ENCODE data around the gene PLCXD1. TPM values are rescaled to one million over a fixed set of nuclear protein-coding genes. Genes with fewer than 3 reads are reported as not detected.

The PLCXD1 gene
- total and polyA plus RNA-seq, 2 experiments from 2014 or later = 48.7 to 112 TPM

DNA sequence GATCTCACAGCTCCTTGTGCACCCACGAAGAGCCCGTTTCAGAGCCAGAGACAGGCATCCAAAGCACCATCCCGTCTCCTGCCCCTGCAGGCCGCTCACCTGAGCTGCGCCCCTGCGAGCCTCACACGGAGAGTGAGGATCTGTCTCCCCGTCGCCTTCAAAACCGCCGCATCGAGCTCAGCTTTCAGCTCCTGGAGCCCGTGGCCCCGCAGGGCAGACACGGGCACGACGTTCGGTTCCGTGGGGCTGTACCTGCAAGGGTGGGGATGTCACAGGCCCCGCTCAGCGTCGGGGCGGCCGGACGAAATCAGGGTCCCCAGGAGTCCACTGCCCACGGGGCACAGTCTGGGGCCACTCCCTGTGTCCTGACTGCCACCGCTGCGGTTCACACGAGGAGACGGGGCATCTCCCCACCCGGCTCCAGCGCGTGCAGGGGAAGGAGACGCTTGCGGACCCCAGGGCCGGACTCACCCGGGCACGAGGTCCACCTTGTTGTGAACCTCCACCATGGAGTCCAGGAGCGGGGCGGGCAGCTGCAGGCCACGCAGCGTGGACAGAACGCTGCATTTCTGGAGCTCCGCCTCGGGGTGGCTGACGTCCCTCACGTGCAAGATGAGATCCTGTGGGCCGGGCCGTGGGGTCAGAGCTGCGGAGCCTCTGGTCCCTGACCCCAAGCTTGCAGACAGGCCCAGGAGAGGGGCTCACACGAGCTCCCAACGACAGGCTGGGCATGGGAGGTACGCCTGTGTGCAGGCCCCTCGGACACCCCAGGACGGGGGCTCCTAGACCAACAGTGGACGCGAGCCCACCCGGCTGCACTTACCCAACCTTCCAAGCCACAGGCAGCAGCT is 26.3 kb downstream of the PLCXD1 start:
- no peak overlapping the region for H3K4me3 Mint-ChIP-seq
- no peak; the same call in 2 of the 3 replicates for ATAC-seq
- Histone ChIP-seq H3K4me1 (ENCODE audit: insufficient read depth) (no peaks in the 10 kb centered on the region), H3F3A (replicated peaks; ENCODE audit: low read depth) (peaks cover 46% of the 10 kb centered on the region), H3K79me2 (replicated peaks; ENCODE audit: insufficient read depth) (0 out of 2 replicates have a peak, but pooled peaks cover 4% of the 10 kb centered on the region), H4K20me1 (replicated peaks; ENCODE audit: insufficient read depth) (peaks cover 13% of the 10 kb centered on the region), H3K9me2 (ENCODE audit: insufficient read depth) (no peaks in the 10 kb centered on the region), H3K27ac (ENCODE audit: low read depth) (no peak overlapping the region), H3K4me2 (no peak overlapping the region), H3K27me3 (ENCODE audit: insufficient read depth) (no peaks in the 10 kb centered on the region), H3K4me3 (no peak overlapping the region), H2AFZ (no peak overlapping the region), H3K36me3 (ENCODE audit: insufficient read depth) (peaks cover 24% of the 10 kb centered on the region)
- DNase-seq (ENCODE audit: low spot score) = peak; percentile 29
- TF ChIP-seq CTCF (conservative IDR thresholded peaks at IDR 0.05; ENCODE audit: low read depth in 2 of 2) = no peak
- TF ChIP-seq POLR2AphosphoS5 (IDR thresholded peaks at IDR 0.05; ENCODE audit: low read depth) = no peak
- peaks cover 24% of the 10 kb centered on the region for H3K27me3 Mint-ChIP-seq (ENCODE audit: insufficient read depth, low read depth, poor library complexity)
- no peak overlapping the region for H3K27ac Mint-ChIP-seq
- H3K9me3 Mint-ChIP-seq = peaks cover 2% of the 10 kb centered on the region; the same call in 1 of the 3 replicates
- peaks cover 86% of the 10 kb centered on the region for H3K36me3 Mint-ChIP-seq (ENCODE audit: low read depth)
- no peaks in the 10 kb centered on the region for H3K4me1 Mint-ChIP-seq

DNA sequence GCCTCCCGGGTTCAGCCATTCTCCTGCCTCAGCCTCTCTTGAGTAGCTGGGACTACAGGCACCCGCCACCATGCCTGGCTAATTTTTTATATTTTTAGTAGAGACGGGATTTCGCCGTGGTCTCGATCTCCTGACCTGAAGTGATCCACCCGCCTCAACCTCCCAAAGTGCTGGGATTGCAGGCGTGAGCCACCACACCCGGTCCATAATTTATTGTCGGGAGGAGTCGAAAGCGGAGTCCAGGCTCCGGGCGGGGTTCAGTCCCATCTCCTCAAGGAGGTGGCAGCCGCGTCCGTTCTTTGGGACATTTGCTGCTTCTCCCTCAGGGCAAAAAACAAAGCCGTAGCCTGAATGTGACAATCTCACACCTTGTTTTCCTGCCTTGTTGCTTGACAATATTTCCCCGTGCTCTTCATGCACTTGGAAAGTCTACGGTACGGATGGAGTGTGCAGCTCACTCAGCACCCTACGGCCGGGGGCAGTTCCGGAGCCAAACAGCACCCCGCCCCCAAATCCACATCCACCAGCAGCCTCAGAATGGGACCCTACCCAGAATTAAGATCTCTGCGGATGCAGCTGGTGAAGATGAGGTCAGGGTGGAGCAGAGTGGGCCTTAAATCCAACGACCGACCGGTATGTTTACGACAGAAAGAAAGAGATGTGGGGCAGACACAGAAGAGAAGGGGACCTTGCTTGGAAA is 27.8 kb downstream of the PLCXD1 start:
- TF ChIP-seq POLR2AphosphoS5 (IDR thresholded peaks at IDR 0.05; ENCODE audit: low read depth) (0 out of 2 replicates have a peak, but pooled peaks have one; percentile 21), ZNF114 (CRISPR knock-in tag; IDR thresholded peaks at IDR 0.05) (no peak)
- ATAC-seq (no peak), DNase-seq (ENCODE audit: low spot score) (no peak)
- no peak overlapping the region for H3K4me3 ChIP-seq
- peaks cover 24% of the 10 kb centered on the region for H3K36me3 ChIP-seq (ENCODE audit: insufficient read depth)
- no peaks in the 10 kb centered on the region for H3K4me1 ChIP-seq (ENCODE audit: insufficient read depth)
- H4K20me1 ChIP-seq (replicated peaks; ENCODE audit: insufficient read depth) = peaks cover 9% of the 10 kb centered on the region
- H3K4me3 Mint-ChIP-seq = no peak overlapping the region
- H3K27me3 Mint-ChIP-seq (ENCODE audit: insufficient read depth, low read depth, poor library complexity) = peaks cover 23% of the 10 kb centered on the region
- H3K36me3 Mint-ChIP-seq (ENCODE audit: low read depth) = peaks cover 84% of the 10 kb centered on the region
- 0 out of 2 replicates have a peak overlapping the region, but pooled peaks have one; percentile 50 for H3K27ac ChIP-seq (ENCODE audit: low read depth)
- no peaks in the 10 kb centered on the region for H3K9me2 ChIP-seq (ENCODE audit: insufficient read depth)
- H3K27ac Mint-ChIP-seq = no peak overlapping the region
- no peak overlapping the region for H3K4me2 ChIP-seq
- peaks cover 5% of the 10 kb centered on the region; the same call in 1 of the 3 replicates for H3K9me3 Mint-ChIP-seq
- no peaks in the 10 kb centered on the region for H3K27me3 ChIP-seq (ENCODE audit: insufficient read depth)
- no peak overlapping the region for H2AFZ ChIP-seq
- no peaks in the 10 kb centered on the region; the same call in 2 of the 3 replicates for H3K4me1 Mint-ChIP-seq
- H3F3A ChIP-seq (replicated peaks; ENCODE audit: low read depth) = peaks cover 38% of the 10 kb centered on the region
- H3K79me2 ChIP-seq (replicated peaks; ENCODE audit: insufficient read depth) = 0 out of 2 replicates have a peak, but pooled peaks cover 4% of the 10 kb centered on the region

- H3K27ac ChIP-seq (ENCODE audit: low read depth) = no peak overlapping the region
- H3K36me3 Mint-ChIP-seq (ENCODE audit: low read depth) = peaks cover 71% of the 10 kb centered on the region
- no peak for TF ChIP-seq EZH2phosphoT487 (IDR thresholded peaks at IDR 0.05; ENCODE audit: unreplicated experiment)
- TF ChIP-seq CREB1 (CRISPR knock-in tag; IDR thresholded peaks at IDR 0.05; ENCODE audit: low read depth) = no peak
- no peak for TF ChIP-seq JUNB (IDR thresholded peaks at IDR 0.05; ENCODE audit: unreplicated experiment)
- no peak for TF ChIP-seq STAT1 (IDR thresholded peaks at IDR 0.05; ENCODE audit: unreplicated experiment)
- TF ChIP-seq POLR2AphosphoS5 (IDR thresholded peaks at IDR 0.05; ENCODE audit: low read depth) = no peak
- no peak for TF ChIP-seq NANOG (IDR thresholded peaks at IDR 0.05; ENCODE audit: borderline replicate concordance)
- TF ChIP-seq, protein P1, sequence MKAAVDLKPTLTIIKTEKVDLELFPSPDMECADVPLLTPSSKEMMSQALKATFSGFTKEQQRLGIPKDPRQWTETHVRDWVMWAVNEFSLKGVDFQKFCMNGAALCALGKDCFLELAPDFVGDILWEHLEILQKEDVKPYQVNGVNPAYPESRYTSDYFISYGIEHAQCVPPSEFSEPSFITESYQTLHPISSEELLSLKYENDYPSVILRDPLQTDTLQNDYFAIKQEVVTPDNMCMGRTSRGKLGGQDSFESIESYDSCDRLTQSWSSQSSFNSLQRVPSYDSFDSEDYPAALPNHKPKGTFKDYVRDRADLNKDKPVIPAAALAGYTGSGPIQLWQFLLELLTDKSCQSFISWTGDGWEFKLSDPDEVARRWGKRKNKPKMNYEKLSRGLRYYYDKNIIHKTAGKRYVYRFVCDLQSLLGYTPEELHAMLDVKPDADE (IDR thresholded peaks at IDR 0.05) = no peak
- no peak for TF ChIP-seq EZH2 (IDR thresholded peaks at IDR 0.05; ENCODE audit: low read depth, unreplicated experiment)
- no peak for TF ChIP-seq ZNF114 (CRISPR knock-in tag; IDR thresholded peaks at IDR 0.05)
Observed at GRCh38 chrX:310621-311155, 29.5 kb downstream of the PLCXD1 start.

More at GRCh38 chrX:310621-311155, 29.5 kb downstream of the PLCXD1 start:
- H3K4me2 ChIP-seq = no peak overlapping the region
- H3K27me3 ChIP-seq (ENCODE audit: insufficient read depth) = no peaks in the 10 kb centered on the region
- Mint-ChIP-seq H3K27me3 (ENCODE audit: insufficient read depth, low read depth, poor library complexity) (peaks cover 19% of the 10 kb centered on the region), H3K27ac (no peak overlapping the region), H3K4me3 (no peak overlapping the region), H3K4me1 (no peaks in the 10 kb centered on the region; the same call in 2 of the 3 replicates), H3K9me3 (peaks cover 5% of the 10 kb centered on the region; the same call in 1 of the 3 replicates)
- DNase-seq (ENCODE audit: low spot score) (no peak), ATAC-seq (no peak)
- no peak overlapping the region for H3K4me3 ChIP-seq
- 0 out of 2 replicates have a peak, but pooled peaks cover 4% of the 10 kb centered on the region for H3K79me2 ChIP-seq (replicated peaks; ENCODE audit: insufficient read depth)
- no peaks in the 10 kb centered on the region for H3K9me2 ChIP-seq (ENCODE audit: insufficient read depth)
- peaks cover 9% of the 10 kb centered on the region for H4K20me1 ChIP-seq (replicated peaks; ENCODE audit: insufficient read depth)
- H2AFZ ChIP-seq = no peak overlapping the region
- peaks cover 24% of the 10 kb centered on the region for H3K36me3 ChIP-seq (ENCODE audit: insufficient read depth)
- no peaks in the 10 kb centered on the region for H3K4me1 ChIP-seq (ENCODE audit: insufficient read depth)
- H3F3A ChIP-seq (replicated peaks; ENCODE audit: low read depth) = peaks cover 24% of the 10 kb centered on the region
